GM12873 (cell line): Measurements from ENCODE around the gene VPS54.

Experiments
- CTCF ChIP-seq: IDR thresholded peaks from 2 replicates; pipeline ENCODE4 v1.5.1; 2012; ENCODE audit warnings: low read depth, mild to moderate bottlenecking, moderate library complexity, low read length, control low read depth; ENCODE audit not compliant: insufficient read depth; ENCODE audit errors: missing control alignments

VPS54 gene

GRCh38 chr2:64056021-64056420 is 36.8 kb upstream of the VPS54 start:
- TF ChIP-seq CTCF, result no peak

GRCh38 chr2:64054161-64054915 is 35.1 kb upstream of the VPS54 start:
- TF ChIP-seq CTCF, result no peak

GRCh38 chr2:64052463-64053241 is 33.4 kb upstream of the VPS54 start:
- no peak for TF ChIP-seq CTCF

- peak; percentile 91 for TF ChIP-seq CTCF
These were observed 30.5 kb upstream of the VPS54 start for GRCh38 chr2:64049633-64050220.

- no peak for TF ChIP-seq CTCF
These were observed 26.7 kb upstream of the VPS54 start for GRCh38 chr2:64045938-64046337.

GRCh38 chr2:64040161-64040560 is 20.9 kb upstream of the VPS54 start:
- TF ChIP-seq CTCF, result no peak

GRCh38 chr2:64036034-64036705 is 16.9 kb upstream of the VPS54 start:
- TF ChIP-seq CTCF, result no peak
